GM12878 (cell line): ENCODE data around the gene LPIN1. TPM values are rescaled to one million over a fixed set of nuclear protein-coding genes. Genes with fewer than 3 reads are reported as not detected.
A peak's percentile ranks its signal among the peaks of the same experiment; 100 is the strongest.

Source experiments
- ASH2L ChIP-seq: fragments of 300-600, 200-600 bp; sonication (generic); IDR thresholded peaks from 2 replicates; pipeline ENCODE4 v1.6.1; 2017; ENCODE audit warnings: low read depth, mild to moderate bottlenecking, borderline replicate concordance
- BCL11A ChIP-seq: IDR thresholded peaks from 2 replicates; pipeline ENCODE4 v1.6.1; 2011; ENCODE audit warnings: low read depth, low read length
- BMI1 ChIP-seq: fragments of 450-650 bp; IDR thresholded peaks from 2 replicates; pipeline ENCODE4 v1.6.1; 2016; ENCODE audit warnings: mild to moderate bottlenecking, moderate library complexity, borderline replicate concordance
- CEBPZ ChIP-seq: fragments of 150-350 bp; IDR thresholded peaks from 2 replicates; pipeline ENCODE4 v1.6.1; 2016; ENCODE audit warnings: low read depth, low read length
- CHD4 ChIP-seq: fragments of 200-600 bp; sonication (generic); IDR thresholded peaks from 2 replicates; pipeline ENCODE4 v1.6.1; 2016; ENCODE audit warnings: mild to moderate bottlenecking
- EGR1 ChIP-seq, 2 experiments: IDR thresholded peaks; 1 replicate in 1 of 2; 2 replicates in 1 of 2; pipeline ENCODE4 v1.6.1; 2011 to 2012; ENCODE audit warnings: low read depth in 2 of 2, low read length in 2 of 2, borderline replicate concordance in 1 of 2, mild to moderate bottlenecking in 1 of 2, moderate library complexity in 1 of 2
- ELK1 ChIP-seq: IDR thresholded peaks from 2 replicates; pipeline ENCODE4 v1.6.1; 2012; ENCODE audit warnings: low read depth, low read length, improper control_type of control experiment
- EZH2 ChIP-seq: IDR thresholded peaks from 2 replicates; pipeline ENCODE4 v1.6.1; 2012; ENCODE audit warnings: low read depth, mild to moderate bottlenecking, control low read depth, inconsistent platforms, low read length, borderline replicate concordance; ENCODE audit not compliant: control insufficient read depth
- FOXM1 ChIP-seq: IDR thresholded peaks from 2 replicates; pipeline ENCODE4 v1.6.1; 2012; ENCODE audit warnings: low read depth, mild to moderate bottlenecking, inconsistent platforms, low read length, moderate library complexity
- HDAC6 ChIP-seq: fragments of 200-600 bp; sonication (generic); IDR thresholded peaks from one replicate; pipeline ENCODE4 v1.8.0; 2017; ENCODE audit warnings: antibody characterized with exemption; ENCODE audit not compliant: unreplicated experiment
- IRF3 ChIP-seq: fragments of 450-650 bp; IDR thresholded peaks from 2 replicates; pipeline ENCODE4 v1.6.1; 2014; ENCODE audit warnings: mild to moderate bottlenecking
- LARP7 ChIP-seq: fragments of 450-650 bp; IDR thresholded peaks from 2 replicates; pipeline ENCODE4 v1.6.1; 2017; ENCODE audit warnings: mild to moderate bottlenecking
- MTA2 ChIP-seq: fragments of 450-650 bp; IDR thresholded peaks from 2 replicates; pipeline ENCODE4 v1.6.1; 2016; ENCODE audit warnings: low read depth, mild to moderate bottlenecking, moderate library complexity
- MYC ChIP-seq: IDR thresholded peaks from 2 replicates; pipeline ENCODE4 v1.6.1; 2011; ENCODE audit warnings: mild to moderate bottlenecking, low read length, moderate library complexity, inconsistent platforms; ENCODE audit not compliant: insufficient read depth, insufficient replicate concordance, insufficient read length, severe bottlenecking
- NFXL1 ChIP-seq: fragments of 450-650 bp; IDR thresholded peaks from 2 replicates; pipeline ENCODE4 v1.6.1; 2017; ENCODE audit warnings: antibody characterized with exemption, mild to moderate bottlenecking, borderline replicate concordance
- PAX8 ChIP-seq: fragments of 450-650 bp; IDR thresholded peaks from 2 replicates; pipeline ENCODE4 v1.6.1; 2017; ENCODE audit warnings: mild to moderate bottlenecking, moderate library complexity
- RAD21 ChIP-seq: IDR thresholded peaks from 2 replicates; pipeline ENCODE4 v1.6.1; 2011; ENCODE audit warnings: mild to moderate bottlenecking, low read depth, low read length, moderate library complexity; ENCODE audit not compliant: insufficient read depth
- RBBP5 ChIP-seq: fragments of 200-600 bp; sonication (generic); conservative IDR thresholded peaks from 2 replicates; pipeline ENCODE4 v1.6.1; 2016
- RELB ChIP-seq: fragments of 450-650 bp; IDR thresholded peaks from 2 replicates; pipeline ENCODE4 v1.6.1; 2017; ENCODE audit warnings: low read depth, mild to moderate bottlenecking, moderate library complexity
- SIX5 ChIP-seq: IDR thresholded peaks from 2 replicates; pipeline ENCODE4 v1.6.1; 2011; ENCODE audit warnings: mild to moderate bottlenecking, low read depth, low read length, moderate library complexity; ENCODE audit not compliant: severe bottlenecking
- SMARCA5 ChIP-seq: fragments of 450-650 bp; IDR thresholded peaks from 2 replicates; pipeline ENCODE4 v1.6.1; 2017; ENCODE audit warnings: mild to moderate bottlenecking
- SPI1 ChIP-seq: IDR thresholded peaks from 2 replicates; pipeline ENCODE4 v1.6.1; 2011; ENCODE audit warnings: low read depth, mild to moderate bottlenecking, low read length, moderate library complexity, borderline replicate concordance; ENCODE audit not compliant: insufficient read depth
- TBL1XR1 ChIP-seq: IDR thresholded peaks from 2 replicates; pipeline ENCODE4 v1.6.1; 2012; ENCODE audit warnings: low read depth, low read length, improper control_type of control experiment
- TCF7 ChIP-seq: IDR thresholded peaks from 2 replicates; pipeline ENCODE4 v1.6.1; 2014; ENCODE audit warnings: antibody characterized with exemption, borderline replicate concordance
- WRNIP1 ChIP-seq: IDR thresholded peaks from 2 replicates; pipeline ENCODE4 v1.6.1; 2011; ENCODE audit warnings: low read depth, low read length, improper control_type of control experiment, borderline replicate concordance
- YBX1 ChIP-seq: fragments of 450-650 bp; IDR thresholded peaks from 2 replicates; pipeline ENCODE4 v1.6.1; 2016; ENCODE audit warnings: antibody characterized with exemption
- polyA plus RNA-seq, 11 experiments: library from polyadenylated mRNA; depleted of rRNA in 4 of 11; unstranded in 6 of 11; stranded (reverse) in 5 of 11; fragments of >200 nt; fragmentation: Nextera tagmentation in 4 of 11; fragmentation: Illumina TruSeq in 1 of 11; extraction: Ambion mirVana in 4 of 11; extraction: Trizol in 1 of 11; gene quantifications; 1 replicate in 1 of 11; 2 replicates in 10 of 11; pipeline versions ENCODE4 v1.2.1 to v1.2.3, GENCODE V29; 2011 to 2016; ENCODE audit warnings: inconsistent platforms in 2 of 11, missing spikeins in 2 of 11, low read depth in 1 of 11
- total RNA-seq, 4 experiments: library from RNA; depleted of rRNA in 3 of 4; stranded (reverse); fragments of >200 nt in 3 of 4; fragmentation: Illumina TruSeq in 1 of 4; extraction: Trizol in 1 of 4; gene quantifications; 2 replicates each; pipeline versions ENCODE4 v1.2.1 to v1.2.3, GENCODE V29; 2013 to 2021

Gene LPIN1
- total and polyA plus RNA-seq, 10 of the 15 experiments (the other 5 are each of a cell fraction or from before 2014, with no cell fraction given) = 18.8 to 82.5 (median 50.3) TPM

- TF ChIP-seq TCF7 (no peak), MYC (no peak), EZH2 (no peak), SPI1 (no peak), BCL11A (0 out of 2 replicates have a peak, but pooled peaks have one; percentile 29), NFXL1 (no peak), SIX5 (no peak), CHD4 (no peak), RELB (no peak), WRNIP1 (no peak), PAX8 (no peak), FOXM1 (no peak), CEBPZ (no peak), YBX1 (no peak), RBBP5 (no peak), MTA2 (peak; percentile 46; the same call in 1 of the 2 replicates), TBL1XR1 (no peak), EGR1 (IDR thresholded peaks at IDR 0.05; ENCODE audit: borderline replicate concordance in 1 of 2, low read depth in 2 of 2, low read length in 2 of 2) (no peak), ELK1 (no peak), IRF3 (no peak), RAD21 (no peak), SMARCA5 (0 out of 2 replicates have a peak, but pooled peaks have one; percentile 7), HDAC6 (no peak), BMI1 (no peak; the same call in 1 of the 2 replicates), LARP7 (no peak), ASH2L (no peak)
These were observed 4.5 kb downstream of the LPIN1 start (continued) for GRCh38 chr2:11750917-11751316.
